IMR-90 (cell line): ENCODE results near the gene RASD2. TPM values are rescaled to one million over a fixed set of nuclear protein-coding genes. Genes with fewer than 3 reads are reported as not detected.

Experiments
- ATAC-seq: fragments of 200-7000 bp; cut with Tn5 transposase; 2 replicates; pipeline ENCODE4 v1.9.1; 2020; ENCODE audit warnings: low read depth, mild to moderate bottlenecking, moderate library complexity
- BruUV-seq: library from RNA; stranded (reverse); fragments of 400-500 nt; replicated peaks from 2 replicates; lab custom pipeline; 2021; lab: Mats Ljungman, UMichigan
- CTCF ChIA-PET: fragments of 300-600 bp; formaldehyde crosslinking; extraction: SDS; loops from one replicate; lab custom pipeline; 2021; ENCODE audit warnings: antibody characterized with exemption; lab: Yijun Ruan, JAX
- POLR2A ChIA-PET: fragments of 300-600 bp; sonication (Branson Sonifier 250); formaldehyde crosslinking; loops from one replicate; lab custom pipeline; 2022; ENCODE audit warnings: antibody characterized with exemption; ENCODE audit not compliant: unreplicated experiment; lab: Charles Lee
- DNase-seq: peaks from one replicate; pipeline ENCODE4 v3.0.0; 2013
- H2AFZ ChIP-seq: replicated peaks from 2 replicates; pipeline ENCODE3; 2013; ENCODE audit warnings: low read length, mild to moderate bottlenecking; ENCODE audit not compliant: poor library complexity
- H2AK5ac ChIP-seq: 2 replicates; pipeline ENCODE4 v1.6.1; 2013; ENCODE audit warnings: low read depth, low read length, inconsistent platforms
- H2AK9ac ChIP-seq: replicated peaks from 2 replicates; pipeline ENCODE3; 2013; ENCODE audit warnings: mild to moderate bottlenecking, low read depth, low read length, moderate library complexity; ENCODE audit not compliant: poor library complexity
- H2BK120ac ChIP-seq: 2 replicates; pipeline ENCODE4 v1.6.1; 2013; ENCODE audit warnings: low read depth, low read length, inconsistent platforms
- H2BK15ac ChIP-seq: 3 replicates; pipeline ENCODE4 v1.6.1; 2013; ENCODE audit warnings: low read depth, low read length, inconsistent platforms
- H2BK20ac ChIP-seq: 2 replicates; pipeline ENCODE4 v1.6.1; 2013; ENCODE audit warnings: low read depth, mild to moderate bottlenecking, inconsistent platforms, low read length, moderate library complexity
- H2BK5ac ChIP-seq: 2 replicates; pipeline ENCODE4 v1.6.1; 2013; ENCODE audit warnings: mild to moderate bottlenecking, low read depth, low read length, inconsistent platforms; ENCODE audit not compliant: poor library complexity, severe bottlenecking
- H3K14ac ChIP-seq: replicated peaks from 2 replicates; pipeline ENCODE4 v1.6.1; 2013; ENCODE audit warnings: low read depth, low read length, inconsistent platforms
- H3K18ac ChIP-seq: 2 replicates; pipeline ENCODE4 v1.6.1; 2013; ENCODE audit warnings: low read depth, low read length, control low read depth
- H3K23ac ChIP-seq: 2 replicates; pipeline ENCODE4 v1.6.1; 2013; ENCODE audit warnings: low read depth, low read length, inconsistent platforms
- H3K27ac ChIP-seq: 2 replicates; pipeline ENCODE4 v1.5.1; 2013; ENCODE audit warnings: mild to moderate bottlenecking, control low read depth, low read length; ENCODE audit not compliant: insufficient read depth
- H3K27me3 ChIP-seq: 2 replicates; pipeline ENCODE4 v1.6.1; 2013; ENCODE audit warnings: low read length; ENCODE audit not compliant: control insufficient read depth, insufficient read depth
- H3K36me3 ChIP-seq: 2 replicates; pipeline ENCODE4 v1.6.1; 2013; ENCODE audit warnings: low read length, mixed read lengths; ENCODE audit not compliant: control insufficient read depth, insufficient read depth
- H3K4ac ChIP-seq: 2 replicates; pipeline ENCODE4 v1.6.1; 2013; ENCODE audit warnings: low read depth, low read length, inconsistent platforms
- H3K4me1 ChIP-seq: 2 replicates; pipeline ENCODE4 v1.6.1; 2013; ENCODE audit warnings: low read length, mixed read lengths; ENCODE audit not compliant: control insufficient read depth, insufficient read depth
- H3K4me2 ChIP-seq: 2 replicates; pipeline ENCODE4 v1.6.1; 2013; ENCODE audit warnings: low read depth, mild to moderate bottlenecking, control low read depth, low read length, moderate library complexity
- H3K4me3 ChIP-seq: 2 replicates; pipeline ENCODE4 v1.5.1; 2013; ENCODE audit warnings: low read depth, mild to moderate bottlenecking, control low read depth, low read length, moderate library complexity; ENCODE audit not compliant: insufficient read depth
- H3K56ac ChIP-seq: 2 replicates; pipeline ENCODE4 v1.6.1; 2013; ENCODE audit warnings: low read length, inconsistent platforms; ENCODE audit not compliant: insufficient read depth; ENCODE audit errors: extremely low read depth
- H3K79me1 ChIP-seq, 2 experiments: 2 replicates each; pipeline ENCODE4 v1.6.1; 2013; ENCODE audit warnings: low read length in 2 of 2, inconsistent platforms in 1 of 2, low read depth in 1 of 2
- H3K9ac ChIP-seq: 2 replicates; pipeline ENCODE4 v1.6.1; 2013; ENCODE audit warnings: low read depth, low read length, control low read depth
- H3K9me1 ChIP-seq: 2 replicates; pipeline ENCODE4 v1.6.1; 2013; ENCODE audit warnings: low read length, inconsistent platforms; ENCODE audit not compliant: insufficient read depth
- H3K9me3 ChIP-seq: 2 replicates; pipeline ENCODE4 v1.6.1; 2013; ENCODE audit warnings: low read length; ENCODE audit not compliant: control insufficient read depth, insufficient read depth
- H4K20me1 ChIP-seq: 2 replicates; pipeline ENCODE4 v1.6.1; 2013; ENCODE audit warnings: low read length, inconsistent platforms; ENCODE audit not compliant: insufficient read depth
- H4K5ac ChIP-seq: 2 replicates; pipeline ENCODE4 v1.6.1; 2013; ENCODE audit warnings: mild to moderate bottlenecking, low read depth, low read length, control low read depth
- H4K8ac ChIP-seq, 2 experiments: 2 replicates each; pipeline ENCODE4 v1.6.1; 2013; ENCODE audit warnings: low read depth in 2 of 2, low read length in 2 of 2, control low read depth in 1 of 2, inconsistent platforms in 1 of 2
- H4K91ac ChIP-seq: 2 replicates; pipeline ENCODE4 v1.6.1; 2013; ENCODE audit warnings: low read depth, low read length, inconsistent platforms; ENCODE audit not compliant: insufficient read depth
- BHLHE40 ChIP-seq: fragments of 150-350 bp; IDR thresholded peaks from 2 replicates; pipeline ENCODE4 v1.6.1; 2016; ENCODE audit warnings: mild to moderate bottlenecking, low read depth, low read length
- CEBPB ChIP-seq: IDR thresholded peaks from 2 replicates; pipeline ENCODE4 v1.6.1; 2012; ENCODE audit warnings: low read depth, low read length, improper control_type of control experiment
- CHD1 ChIP-seq: IDR thresholded peaks from 2 replicates; pipeline ENCODE4 v1.6.1; 2012; ENCODE audit warnings: low read depth, low read length, improper control_type of control experiment
- FOS ChIP-seq: fragments of 150-350 bp; IDR thresholded peaks from 2 replicates; pipeline ENCODE4 v1.6.1; 2016; ENCODE audit warnings: low read depth, low read length
- MAFK ChIP-seq: IDR thresholded peaks from 2 replicates; pipeline ENCODE4 v1.6.1; 2012; ENCODE audit warnings: low read depth, low read length, improper control_type of control experiment
- MAZ ChIP-seq: IDR thresholded peaks from 2 replicates; pipeline ENCODE4 v1.6.1; 2012; ENCODE audit warnings: low read depth, mild to moderate bottlenecking, low read length, improper control_type of control experiment, moderate library complexity, borderline replicate concordance
- MXI1 ChIP-seq: IDR thresholded peaks from 2 replicates; pipeline ENCODE4 v1.6.1; 2012; ENCODE audit warnings: low read depth, mild to moderate bottlenecking, low read length, moderate library complexity, borderline replicate concordance
- NFE2L2 ChIP-seq: fragments of 150-350 bp; IDR thresholded peaks from 2 replicates; pipeline ENCODE4 v1.6.1; 2016; ENCODE audit warnings: low read depth, mild to moderate bottlenecking, low read length
- POLR2A ChIP-seq: IDR thresholded peaks from 2 replicates; pipeline ENCODE4 v1.6.1; 2012; ENCODE audit warnings: mild to moderate bottlenecking, low read depth, low read length
- RAD21 ChIP-seq: IDR thresholded peaks from 2 replicates; pipeline ENCODE4 v1.6.1; 2012; ENCODE audit warnings: low read length, improper control_type of control experiment
- RCOR1 ChIP-seq: IDR thresholded peaks from 2 replicates; pipeline ENCODE4 v1.6.1; 2012; ENCODE audit warnings: mild to moderate bottlenecking, low read length, improper control_type of control experiment; ENCODE audit not compliant: insufficient replicate concordance
- RFX5 ChIP-seq: IDR thresholded peaks from 2 replicates; pipeline ENCODE4 v1.8.0; 2012; ENCODE audit warnings: low read depth, mild to moderate bottlenecking, low read length, moderate library complexity
- WGBS, 2 experiments: methylation state at CpG; one replicate each; pipeline versions ENCODE4 v1.1.5 to v1.1.7; 2013; ENCODE audit warnings: missing lambda C conversion rate in 2 of 2; ENCODE audit not compliant: insufficient read length in 1 of 2; ENCODE audit errors: extremely low coverage in 2 of 2; 5-methylcytosine and 5-hydroxymethylcytosine counted together
- dilution Hi-C: fragments of 300-500 bp; cut with HindIII; formaldehyde crosslinking; loops from one replicate; pipeline ENCODE4 v1.14.3; 2018; ENCODE audit warnings: low sequenced_read_pairs; ENCODE audit not compliant: unreplicated experiment
- in situ Hi-C: fragments of 300-500 bp; cut with MboI; formaldehyde crosslinking; loops from 3 replicates; pipeline ENCODE4 v1.14.3; 2019; ENCODE audit warnings: low sequenced_read_pairs, inconsistent platforms, mixed read lengths
- intact Hi-C: fragments of 100-400 bp; cut with micrococcal nuclease; formaldehyde crosslinking; loops from 2 replicates; pipeline ENCODE4 v1.10.0; 2022
- polyA plus RNA-seq, 3 experiments: library from polyadenylated mRNA; depleted of rRNA; stranded (reverse); fragments of >200 nt; gene quantifications; 2 replicates each; pipeline ENCODE4 v1.2.3, GENCODE V29; 2012; ENCODE audit warnings: low replicate concordance in 1 of 3
- total RNA-seq: library from RNA; depleted of rRNA; stranded (reverse); fragments of >200 nt; gene quantifications from 2 replicates; pipeline ENCODE4 v1.2.3, GENCODE V29; 2012
- TF ChIP-seq, protein P1 (sequence below): fragments of 150-350 bp; IDR thresholded peaks from 2 replicates; pipeline ENCODE4 v1.6.1; 2016; ENCODE audit warnings: low read depth, mild to moderate bottlenecking, low read length, moderate library complexity, borderline replicate concordance
- TF ChIP-seq, protein P2 (sequence below): conservative IDR thresholded peaks from 2 replicates; pipeline ENCODE4 v1.5.1; 2012; ENCODE audit warnings: mild to moderate bottlenecking, low read depth, low read length, improper control_type of control experiment
- TF ChIP-seq, protein P3 (sequence below): fragments of 150-350 bp; IDR thresholded peaks from 2 replicates; pipeline ENCODE4 v1.6.1; 2017; ENCODE audit warnings: mild to moderate bottlenecking, antibody characterized with exemption, low read length, low read depth

RASD2 gene
- total and polyA plus RNA-seq, 2 of the 4 experiments (the other 2 are of a cell fraction): under 0.01 to 0.32 TPM

DNA sequence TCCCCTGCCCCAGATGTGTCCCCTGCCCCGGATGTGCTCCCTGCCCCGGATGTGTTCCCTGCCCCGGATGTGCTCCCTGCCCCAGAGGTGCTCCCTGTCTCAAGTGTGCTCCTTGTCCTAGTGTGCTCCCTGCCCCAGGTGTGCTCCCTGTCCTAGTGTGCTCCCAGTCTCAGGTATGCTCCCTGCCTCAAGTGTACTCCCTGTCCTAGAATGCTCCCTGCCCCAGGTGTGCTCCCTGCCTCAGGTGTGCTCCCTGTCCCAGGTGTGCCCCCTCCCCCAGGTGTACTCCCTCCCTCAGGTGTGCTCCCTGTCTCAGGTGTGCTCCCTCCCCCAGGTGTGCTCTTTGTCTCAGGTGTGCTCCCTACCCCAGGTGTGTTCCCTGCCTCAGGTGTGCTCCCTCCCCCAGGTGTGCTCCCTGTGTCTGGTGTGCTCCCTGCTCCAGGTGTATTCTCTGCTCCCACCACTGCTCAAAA, 48.7 kb upstream of the RASD2 start:
- no peak overlapping the region for H3K4me3 ChIP-seq
- no peak overlapping the region for H4K5ac ChIP-seq
- H3K9me3 ChIP-seq: no peaks in the 10 kb centered on the region
- no peaks in the 10 kb centered on the region for H4K20me1 ChIP-seq
- H3K14ac ChIP-seq: no peak overlapping the region
- H2BK5ac ChIP-seq: no peak overlapping the region
- no peak overlapping the region for H2BK15ac ChIP-seq
- POLR2A ChIA-PET: no interaction called here
- H2AFZ ChIP-seq: peak overlapping the region; percentile 21
- H3K36me3 ChIP-seq: no peaks in the 10 kb centered on the region
- no peak overlapping the region for H3K56ac ChIP-seq
- H3K79me1 ChIP-seq: no peaks in the 10 kb centered on the region
- H3K18ac ChIP-seq: no peak overlapping the region
- dilution Hi-C loops: no loop called here
- no peak overlapping the region for H3K4me2 ChIP-seq
- no peaks in the 10 kb centered on the region for H3K9me1 ChIP-seq
- no peak overlapping the region for H3K27ac ChIP-seq
- intact Hi-C loops: no loop called here
- CTCF ChIA-PET: no interaction called here
- no peak overlapping the region for H3K4ac ChIP-seq
- no peak for DNase-seq
- peaks cover 31% of the 10 kb centered on the region for H3K27me3 ChIP-seq
- H3K9ac ChIP-seq: no peak overlapping the region
- H4K8ac ChIP-seq: no peak overlapping the region
- no peak overlapping the region for H2BK20ac ChIP-seq
- no CpG with 5 or more reads among the region's 3 CpGs for WGBS, 2 experiments
- no peak overlapping the region for H2BK120ac ChIP-seq
- H2AK9ac ChIP-seq: no peak overlapping the region
- no peak for ATAC-seq
- no peaks in the 10 kb centered on the region for H3K4me1 ChIP-seq
- in situ Hi-C loops: no loop called here
- TF ChIP-seq CEBPB: no peak
- TF ChIP-seq MAZ: no peak
- TF ChIP-seq CHD1: no peak
- TF ChIP-seq, protein P1, sequence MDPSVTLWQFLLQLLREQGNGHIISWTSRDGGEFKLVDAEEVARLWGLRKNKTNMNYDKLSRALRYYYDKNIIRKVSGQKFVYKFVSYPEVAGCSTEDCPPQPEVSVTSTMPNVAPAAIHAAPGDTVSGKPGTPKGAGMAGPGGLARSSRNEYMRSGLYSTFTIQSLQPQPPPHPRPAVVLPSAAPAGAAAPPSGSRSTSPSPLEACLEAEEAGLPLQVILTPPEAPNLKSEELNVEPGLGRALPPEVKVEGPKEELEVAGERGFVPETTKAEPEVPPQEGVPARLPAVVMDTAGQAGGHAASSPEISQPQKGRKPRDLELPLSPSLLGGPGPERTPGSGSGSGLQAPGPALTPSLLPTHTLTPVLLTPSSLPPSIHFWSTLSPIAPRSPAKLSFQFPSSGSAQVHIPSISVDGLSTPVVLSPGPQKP: no peak
- TF ChIP-seq, protein P2, sequence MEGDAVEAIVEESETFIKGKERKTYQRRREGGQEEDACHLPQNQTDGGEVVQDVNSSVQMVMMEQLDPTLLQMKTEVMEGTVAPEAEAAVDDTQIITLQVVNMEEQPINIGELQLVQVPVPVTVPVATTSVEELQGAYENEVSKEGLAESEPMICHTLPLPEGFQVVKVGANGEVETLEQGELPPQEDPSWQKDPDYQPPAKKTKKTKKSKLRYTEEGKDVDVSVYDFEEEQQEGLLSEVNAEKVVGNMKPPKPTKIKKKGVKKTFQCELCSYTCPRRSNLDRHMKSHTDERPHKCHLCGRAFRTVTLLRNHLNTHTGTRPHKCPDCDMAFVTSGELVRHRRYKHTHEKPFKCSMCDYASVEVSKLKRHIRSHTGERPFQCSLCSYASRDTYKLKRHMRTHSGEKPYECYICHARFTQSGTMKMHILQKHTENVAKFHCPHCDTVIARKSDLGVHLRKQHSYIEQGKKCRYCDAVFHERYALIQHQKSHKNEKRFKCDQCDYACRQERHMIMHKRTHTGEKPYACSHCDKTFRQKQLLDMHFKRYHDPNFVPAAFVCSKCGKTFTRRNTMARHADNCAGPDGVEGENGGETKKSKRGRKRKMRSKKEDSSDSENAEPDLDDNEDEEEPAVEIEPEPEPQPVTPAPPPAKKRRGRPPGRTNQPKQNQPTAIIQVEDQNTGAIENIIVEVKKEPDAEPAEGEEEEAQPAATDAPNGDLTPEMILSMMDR: no peak
- TF ChIP-seq, protein P3, sequence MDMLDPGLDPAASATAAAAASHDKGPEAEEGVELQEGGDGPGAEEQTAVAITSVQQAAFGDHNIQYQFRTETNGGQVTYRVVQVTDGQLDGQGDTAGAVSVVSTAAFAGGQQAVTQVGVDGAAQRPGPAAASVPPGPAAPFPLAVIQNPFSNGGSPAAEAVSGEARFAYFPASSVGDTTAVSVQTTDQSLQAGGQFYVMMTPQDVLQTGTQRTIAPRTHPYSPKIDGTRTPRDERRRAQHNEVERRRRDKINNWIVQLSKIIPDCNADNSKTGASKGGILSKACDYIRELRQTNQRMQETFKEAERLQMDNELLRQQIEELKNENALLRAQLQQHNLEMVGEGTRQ: no peak
- no peak for TF ChIP-seq MAFK
- TF ChIP-seq NFE2L2: no peak
- no peak for TF ChIP-seq FOS
- no peak for TF ChIP-seq POLR2A
- no peak for TF ChIP-seq RAD21
- no peak for TF ChIP-seq RFX5
- TF ChIP-seq RCOR1: no peak
- TF ChIP-seq BHLHE40: no peak
- no peak for TF ChIP-seq MXI1
- no peak overlapping the region for H4K91ac ChIP-seq
- no peak overlapping the region for H3K23ac ChIP-seq
- no TSS peak for BruUV-seq
- H2AK5ac ChIP-seq: no peak overlapping the region
